T1000 (cell line): ENCODE measurements around the gene NUDC.
"Not testable (repeated sequence)": the region's sequence is repeated elsewhere in the genome, so short reads cannot be mapped to it uniquely, and the experiment has no call there.

ENCODE experiments used
- DNase-seq: peaks from one replicate; lab custom pipeline; 2025; ENCODE audit warnings: mixed read lengths; lab: John Stamatoyannopoulos, UW

Gene NUDC

DNA sequence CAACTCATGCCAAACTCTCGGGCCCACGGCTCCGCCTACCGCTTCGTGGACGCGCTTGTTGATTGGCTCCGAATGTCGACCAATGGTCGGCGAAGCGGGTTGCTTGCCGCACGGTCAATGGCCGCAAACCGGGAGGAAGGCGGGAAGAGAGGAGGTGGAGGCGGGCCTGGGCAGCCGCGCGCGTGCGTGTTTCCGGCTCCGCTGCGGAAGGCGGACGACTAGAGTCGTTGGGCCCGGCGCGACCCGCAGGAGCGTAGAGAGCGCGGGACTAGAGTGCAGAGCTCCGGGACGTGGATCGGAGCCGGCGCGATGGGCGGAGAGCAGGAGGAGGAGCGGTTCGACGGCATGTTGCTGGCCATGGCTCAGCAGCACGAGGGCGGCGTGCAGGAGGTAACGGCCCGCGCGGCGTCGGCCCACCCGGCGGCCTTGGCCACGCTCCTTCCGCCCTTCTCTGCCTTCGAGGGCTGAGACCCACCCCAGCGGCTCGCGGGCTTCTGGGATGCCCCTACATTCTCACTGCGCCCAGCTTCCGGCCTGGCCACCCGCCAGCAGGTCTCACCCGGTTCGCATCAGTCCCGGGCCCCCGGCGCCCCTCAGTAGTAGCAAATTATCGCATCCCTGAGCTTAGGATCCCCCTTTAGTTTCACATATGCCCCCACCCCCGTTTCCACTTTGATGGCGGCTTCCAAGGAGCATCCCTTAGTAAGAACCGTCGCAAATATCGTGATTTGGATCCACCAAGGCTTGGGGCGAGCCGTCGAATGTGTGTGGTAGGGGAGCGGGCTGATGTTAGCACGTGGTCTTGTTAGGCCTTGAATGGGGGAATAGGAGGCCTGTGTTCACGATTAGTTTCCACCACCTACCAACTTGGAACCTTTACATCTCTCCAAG is at the start of gene NUDC:
NUDC (plus strand) TSS at position 204 of the 891 bp plus-strand sequence; CDS start at position 310, 106 bp downstream.
- DNase-seq, result peak; percentile 96

DNA sequence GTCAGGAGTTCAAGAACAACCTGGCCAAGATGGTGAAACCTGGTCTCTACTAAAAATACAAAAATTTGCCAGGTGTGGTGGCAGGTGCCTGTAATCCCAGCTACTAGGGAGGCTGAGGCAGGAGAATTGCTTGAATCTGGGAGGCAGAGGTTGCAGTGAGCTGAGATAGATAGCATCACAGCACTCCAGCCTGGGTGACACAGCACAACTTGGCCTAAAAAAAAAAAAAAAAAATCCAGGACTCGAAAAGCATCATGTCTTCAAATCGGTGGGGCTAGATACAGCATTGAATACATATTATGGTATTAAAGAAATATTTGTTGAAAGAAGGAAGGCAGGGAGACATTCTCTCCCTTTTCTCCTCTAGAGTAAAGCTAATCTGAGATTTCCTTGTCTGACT is 48.4 kb upstream of the NUDC start:
- DNase-seq, result not testable (repeated sequence)

DNA sequence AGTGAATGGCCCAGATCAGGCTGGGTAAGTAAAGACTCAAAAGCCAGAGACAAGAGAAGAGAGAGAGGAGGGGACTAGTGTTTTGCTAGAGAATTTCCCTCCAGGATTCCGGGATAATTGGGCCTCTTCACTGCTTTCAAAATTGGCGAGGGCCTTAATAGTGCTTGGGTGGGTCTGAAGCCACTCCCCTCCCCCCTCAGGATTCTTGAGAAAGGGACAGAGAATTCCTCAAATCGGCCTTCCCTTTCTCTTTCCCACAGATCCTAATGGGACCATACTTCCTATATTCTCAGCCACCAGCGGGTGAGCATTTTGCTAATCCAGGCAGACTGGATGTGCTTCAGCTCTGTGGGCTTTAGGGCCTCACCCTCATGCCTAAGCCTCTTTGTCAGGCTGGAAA is 46.6 kb upstream of the NUDC start:
- no peak for DNase-seq

DNA sequence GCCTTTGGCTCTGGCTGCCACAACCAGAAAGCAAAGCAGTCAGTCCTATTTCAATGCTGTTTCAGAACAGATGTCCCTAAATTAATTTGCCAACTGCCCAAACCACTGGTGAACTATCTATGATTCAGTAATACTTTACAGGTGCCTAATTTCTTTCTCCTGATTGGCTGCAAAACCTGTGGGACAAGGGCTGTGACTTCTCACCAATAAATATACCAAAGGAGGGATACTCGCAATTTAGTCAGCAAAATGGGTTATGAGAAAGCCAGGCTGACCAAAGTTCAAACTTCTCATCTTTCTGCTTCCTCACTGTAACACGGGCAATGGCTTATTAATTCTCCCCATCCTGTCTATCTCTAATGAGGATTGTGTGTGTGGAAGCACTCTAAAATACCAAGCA is 44.2 kb upstream of the NUDC start:
- DNase-seq, result no peak

DNA sequence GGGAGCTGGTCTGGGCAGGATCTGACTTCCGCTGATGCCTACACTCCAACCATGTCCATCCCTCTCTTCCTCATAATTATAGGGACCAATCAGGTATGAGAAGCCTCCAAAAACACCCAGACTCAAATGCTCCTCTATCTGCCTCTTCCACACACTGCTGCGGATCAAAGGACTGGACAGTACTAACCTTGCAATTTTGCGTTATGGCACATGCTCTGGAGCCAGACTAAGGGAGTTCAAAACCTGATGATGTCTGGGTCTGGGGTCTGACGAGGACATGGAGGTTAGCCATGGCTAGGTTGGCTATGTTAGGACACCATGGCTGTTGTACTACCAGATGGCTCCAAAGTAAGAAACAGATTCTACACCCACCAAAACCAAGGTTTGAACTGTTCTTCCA is 41.8 kb upstream of the NUDC start:
- no peak for DNase-seq

DNA sequence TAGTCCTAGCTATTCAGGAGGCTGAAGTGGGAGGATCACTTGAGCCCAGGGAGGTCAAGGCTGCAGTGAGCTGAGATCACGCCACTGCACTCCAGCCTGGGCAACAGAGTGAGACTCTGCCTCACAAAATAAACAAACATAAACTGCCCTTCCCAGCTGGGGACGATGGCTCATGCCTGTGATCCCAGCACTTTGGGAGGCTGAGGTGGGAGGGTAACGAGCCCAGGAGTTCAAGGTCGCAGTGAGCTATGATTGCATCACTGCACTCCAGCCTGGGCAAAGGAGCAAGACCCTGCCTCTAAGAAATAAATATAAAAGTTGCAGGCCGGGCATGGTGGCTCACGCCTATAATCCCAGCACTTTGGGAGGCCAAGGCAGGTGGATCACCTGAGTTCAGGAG is 39.9 kb upstream of the NUDC start:
- not testable (repeated sequence) for DNase-seq

DNA sequence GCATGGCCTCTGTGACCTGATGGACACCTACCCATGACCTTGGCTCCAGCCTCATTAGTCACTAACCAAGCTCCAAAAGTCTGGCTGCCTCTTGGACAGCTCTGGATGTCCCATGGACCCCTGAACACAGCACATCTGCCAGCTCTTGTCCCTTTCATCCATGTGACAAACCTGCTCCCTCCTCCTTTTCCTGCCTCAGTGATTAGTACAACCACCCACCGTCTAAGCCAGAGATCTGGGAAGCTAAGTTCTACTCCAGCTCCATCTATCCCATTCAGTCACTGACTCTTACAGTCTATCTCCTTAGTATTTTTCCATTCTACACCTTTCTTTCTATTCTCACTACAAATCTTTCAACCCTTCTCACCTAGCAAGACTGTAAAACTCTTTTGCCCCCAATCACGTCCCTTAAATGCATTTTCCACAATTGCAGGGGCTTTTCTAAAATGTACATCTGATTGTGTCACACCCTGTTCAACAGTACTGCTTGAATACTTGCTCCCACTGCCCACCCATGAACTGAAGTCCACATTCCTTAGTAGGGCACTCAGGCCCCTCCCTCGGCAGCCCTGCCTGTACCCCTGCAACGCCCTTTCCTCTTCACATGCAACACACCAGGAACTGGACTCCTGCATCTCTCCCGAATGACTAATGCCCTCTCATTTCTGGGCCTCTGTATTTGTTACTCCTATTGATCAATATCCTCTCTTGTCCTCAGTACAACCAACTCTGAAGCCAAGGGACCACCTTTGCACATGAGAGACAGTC is 38.7 kb upstream of the NUDC start:
- no peak for DNase-seq

DNA sequence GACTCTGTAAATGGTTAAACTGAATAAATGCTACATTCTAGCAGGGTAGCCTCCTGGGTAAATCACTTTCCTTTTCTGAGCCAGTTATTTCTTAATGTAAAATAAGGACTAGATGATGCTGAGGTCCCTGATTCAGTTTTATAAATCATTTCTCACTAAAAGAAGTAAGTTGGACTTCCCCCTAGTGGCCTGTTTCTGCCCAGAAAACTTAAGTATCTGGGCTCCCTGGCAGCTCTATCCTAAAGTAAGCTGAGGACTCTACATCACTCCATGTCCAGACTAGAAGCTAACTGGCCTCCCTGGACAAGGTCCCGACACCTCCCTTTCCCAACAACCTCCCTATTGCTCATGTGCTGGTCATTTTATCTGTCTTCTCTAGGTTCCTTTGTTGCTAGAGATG is 34.4 kb upstream of the NUDC start:
- DNase-seq, result no peak

DNA sequence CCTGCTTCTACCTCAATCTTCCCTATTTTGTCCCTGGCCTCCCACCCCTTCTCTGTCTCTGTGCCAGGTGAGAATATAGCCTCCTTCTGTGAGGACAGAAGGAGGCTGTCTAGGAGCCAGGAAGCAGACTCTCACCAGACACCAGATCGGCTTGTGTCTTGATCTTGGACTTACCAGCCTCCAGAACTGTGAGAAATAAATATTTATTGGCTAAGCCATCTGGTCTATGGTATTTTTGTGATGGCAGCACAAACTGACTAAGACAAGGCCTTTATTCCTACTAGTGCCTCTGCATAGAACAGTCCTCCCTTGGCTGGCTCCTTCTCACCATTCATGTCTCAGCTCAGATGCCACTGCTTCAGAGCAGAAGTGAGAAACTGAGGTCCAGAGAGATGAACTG is 33.3 kb upstream of the NUDC start:
- no peak for DNase-seq

DNA sequence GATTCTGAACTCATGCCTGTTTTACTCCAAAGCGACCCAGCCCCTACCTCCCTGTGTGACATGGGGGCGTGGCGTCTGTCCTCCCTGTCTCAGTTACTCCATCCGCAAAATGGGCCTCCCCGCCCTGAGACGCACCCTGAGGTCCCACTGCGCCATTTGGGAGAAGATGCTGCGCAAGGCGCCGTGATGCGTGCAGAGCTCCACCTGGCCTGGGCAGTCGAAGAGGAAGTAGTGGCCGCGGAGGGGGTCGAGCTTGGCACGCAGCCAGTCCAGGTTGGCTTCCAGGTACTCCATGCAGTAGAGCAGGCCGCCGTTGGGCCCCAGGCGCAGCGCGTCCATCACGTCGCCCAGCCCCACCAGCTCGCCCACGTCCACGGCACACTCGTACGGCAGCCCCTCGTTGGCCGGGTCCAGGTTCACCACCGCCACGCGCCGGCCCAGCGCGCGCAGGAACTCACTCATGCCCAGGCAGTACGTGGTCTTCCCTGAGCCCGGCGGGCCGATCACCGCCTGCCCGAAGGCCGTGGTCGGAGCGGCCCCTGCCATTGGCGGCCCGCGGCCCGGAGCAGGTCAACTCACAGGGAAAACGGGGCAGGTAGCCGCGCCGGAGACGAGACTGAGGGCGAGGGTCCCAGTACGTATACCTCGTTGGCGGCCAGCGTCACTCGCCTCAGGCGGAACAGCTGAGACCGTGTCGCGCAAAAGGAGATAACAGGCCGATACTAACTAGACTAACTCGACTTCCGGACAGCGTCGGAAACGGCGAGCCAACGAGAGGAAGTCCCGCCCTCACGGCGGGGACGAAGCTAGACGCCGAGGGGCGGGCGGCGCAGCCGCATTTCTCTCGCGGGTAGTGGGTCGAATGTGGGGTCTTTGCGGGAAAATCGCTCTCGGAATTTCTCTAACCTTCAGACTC is 31.7 kb upstream of the NUDC start, which contains the start of gene GPN2:
GPN2 (minus strand) TSS at position 733 of the 916 bp plus-strand sequence; CDS start at position 546, 187 bp downstream.
- peak; percentile 40 for DNase-seq

DNA sequence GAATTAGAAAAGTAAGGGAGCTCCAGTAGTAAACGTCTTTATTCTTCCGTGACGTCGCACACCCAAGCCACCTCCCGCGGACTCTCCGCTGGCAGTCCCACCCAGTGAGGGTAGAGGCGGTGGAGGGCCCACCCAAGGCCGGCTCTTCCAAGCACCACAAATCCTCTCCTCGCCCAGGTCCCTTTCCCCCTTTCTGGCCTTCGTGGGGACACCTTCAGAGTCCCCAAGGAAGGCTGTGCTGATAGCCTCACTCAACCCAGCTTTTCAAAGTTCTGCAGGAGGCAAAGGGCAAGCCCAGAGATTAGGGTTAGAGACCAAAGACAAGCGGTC is 31.1 kb upstream of the NUDC start:
- DNase-seq, result no peak

DNA sequence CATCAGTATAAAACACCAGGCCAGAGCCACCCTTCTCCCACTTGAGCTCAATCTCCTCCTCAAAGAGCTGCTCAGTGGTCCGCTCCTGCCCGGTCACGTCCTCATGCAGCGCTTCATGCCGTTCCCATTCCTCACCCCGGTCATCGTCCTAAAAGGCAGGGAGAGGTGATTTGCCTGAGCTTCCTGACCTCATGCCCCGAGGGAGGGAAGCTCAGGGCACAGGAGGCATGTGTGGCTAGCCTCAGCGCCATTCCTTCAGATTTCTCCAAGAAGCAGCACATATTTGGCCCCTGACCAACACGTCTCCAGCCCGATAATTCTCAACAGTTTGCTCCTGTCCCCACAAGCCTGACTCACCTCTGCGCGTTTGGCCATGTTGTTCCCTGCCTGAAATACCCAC is 27.3 kb upstream of the NUDC start:
- DNase-seq, result no peak

DNA sequence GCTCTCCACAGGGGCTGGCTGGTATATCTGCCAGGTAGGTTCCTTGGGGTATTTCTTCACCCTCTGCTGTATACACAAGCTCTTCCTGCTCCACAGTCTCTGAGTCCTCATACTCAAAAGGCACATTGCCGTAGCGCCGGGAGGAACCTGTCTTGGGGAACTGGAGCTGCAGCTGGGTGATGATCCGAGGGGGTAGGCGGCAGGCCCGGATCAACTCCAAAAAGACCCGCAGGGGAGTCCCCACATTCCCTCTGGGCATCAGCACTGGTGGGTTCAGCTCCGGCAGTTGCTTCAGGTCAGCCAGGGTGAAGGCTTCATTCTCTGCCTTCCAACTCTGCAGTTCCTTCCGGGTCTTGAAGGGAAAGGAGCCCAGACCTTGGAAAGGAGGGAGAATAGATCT is 24.2 kb upstream of the NUDC start:
- DNase-seq, result no peak

DNA sequence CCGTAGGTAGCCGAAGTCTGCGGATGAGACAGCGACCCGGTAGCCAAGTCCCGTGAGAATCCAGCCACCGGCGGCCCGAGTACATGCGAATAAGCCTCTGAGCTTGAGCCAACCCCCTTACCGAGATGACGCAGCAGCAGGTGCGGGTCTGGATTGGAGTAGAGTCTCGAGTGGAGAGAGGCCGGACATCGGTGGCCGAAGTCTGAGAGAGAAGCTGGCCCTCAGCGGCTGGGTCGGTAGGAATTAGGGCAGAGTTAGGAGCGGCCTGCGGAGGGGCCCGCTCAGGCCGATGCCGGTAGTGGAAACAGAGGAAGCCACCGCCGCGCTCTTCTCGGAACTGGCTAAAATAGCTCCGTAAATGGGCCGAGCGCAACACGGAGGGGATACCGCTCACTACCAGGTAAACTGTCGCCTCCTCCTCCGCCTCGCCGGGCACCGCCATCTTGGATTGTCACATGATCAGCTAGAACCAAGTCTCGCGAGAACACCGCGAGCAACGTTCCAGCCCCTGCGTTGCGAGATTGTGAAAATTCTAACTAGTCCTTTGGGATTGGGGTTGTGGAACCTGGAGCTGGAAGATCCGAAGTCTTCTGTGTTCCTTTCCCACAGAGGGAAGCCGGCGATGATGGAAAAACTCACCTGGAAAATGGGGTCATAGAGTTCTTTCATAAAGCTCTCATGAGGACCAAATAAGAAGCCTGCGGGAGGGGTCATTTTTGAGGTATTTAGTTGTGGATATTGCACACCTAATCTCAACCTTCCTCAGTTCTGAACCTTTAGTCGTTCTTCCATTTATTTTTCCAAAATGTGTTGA is 21.3 kb upstream of the NUDC start, which contains the start of gene GPATCH3:
GPATCH3 (minus strand) TSS at position 467 of the 814 bp plus-strand sequence; CDS start at position 442, 25 bp downstream.
- DNase-seq, result peak; percentile 89

DNA sequence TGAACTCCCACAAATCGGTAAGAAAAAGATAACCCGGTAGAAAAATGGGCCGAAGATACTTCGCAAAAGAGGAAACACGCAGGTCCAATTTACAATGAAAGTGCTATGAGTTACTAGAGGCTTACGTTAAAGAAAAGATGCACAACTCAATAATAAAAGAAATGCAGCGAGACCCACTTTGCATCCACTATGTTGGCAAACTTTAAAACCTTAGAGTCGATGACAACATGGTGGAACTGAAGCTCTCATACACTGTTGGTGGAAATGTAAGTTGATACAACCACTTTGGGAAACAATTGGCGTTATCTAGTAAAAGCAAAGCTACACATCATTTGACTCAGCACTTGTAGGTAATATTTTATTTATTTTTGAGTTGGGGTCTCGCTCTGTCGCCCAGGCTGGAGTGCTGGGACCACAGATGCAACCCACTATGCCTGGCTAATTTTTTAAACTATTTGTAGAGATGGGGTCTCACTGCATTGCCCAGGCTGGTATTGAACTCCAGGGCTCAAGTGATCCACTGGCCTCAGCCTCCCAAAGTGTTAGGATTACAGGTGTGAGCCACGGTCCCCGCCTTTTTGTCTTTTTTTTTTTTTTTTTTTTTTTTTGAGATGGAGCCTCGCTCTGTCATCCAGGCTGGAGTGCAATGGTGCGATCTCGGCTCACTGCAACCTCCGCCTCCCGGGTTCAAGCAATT is 20.6 kb upstream of the NUDC start:
- no peak for DNase-seq

DNA sequence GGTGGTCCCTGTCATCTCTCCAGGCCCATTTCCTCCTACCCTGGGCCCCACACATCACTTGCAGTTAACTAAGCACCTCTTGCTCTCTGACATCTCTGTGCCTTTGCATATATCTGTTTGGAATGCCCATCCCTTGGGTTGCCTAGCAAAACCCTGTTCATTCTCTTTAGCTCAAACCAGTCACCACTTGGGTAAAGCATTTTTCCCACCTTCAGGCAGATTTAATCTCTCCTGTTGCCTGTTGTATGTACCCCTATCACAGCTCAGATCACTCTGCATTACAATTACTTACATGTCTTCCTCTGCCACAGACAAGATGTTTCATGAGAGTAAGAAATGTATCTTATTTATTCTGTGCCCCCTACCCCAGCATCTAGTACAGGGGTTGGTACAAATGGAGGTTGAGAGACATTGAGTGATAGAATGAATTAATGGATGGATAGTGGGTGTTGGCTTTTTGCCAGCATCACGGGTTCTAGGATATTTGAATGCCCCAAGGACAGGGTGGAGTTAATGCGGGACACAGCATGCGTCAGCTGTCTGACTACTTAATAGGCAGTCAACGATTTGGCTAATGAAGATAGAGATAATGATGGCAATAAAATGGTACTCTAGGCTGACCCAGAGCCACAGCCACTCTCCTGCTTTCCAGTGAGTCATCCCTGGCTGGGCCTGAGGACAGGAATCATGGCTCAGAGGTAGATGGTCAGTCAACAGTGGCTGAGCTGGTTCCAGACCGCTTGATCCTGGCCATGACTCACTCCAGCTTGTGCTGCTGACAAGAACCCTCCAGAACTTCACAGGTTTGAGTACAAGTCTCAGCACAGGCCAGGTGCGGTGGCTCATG is 14.2 kb upstream of the NUDC start:
- peak; percentile 77 for DNase-seq

DNA sequence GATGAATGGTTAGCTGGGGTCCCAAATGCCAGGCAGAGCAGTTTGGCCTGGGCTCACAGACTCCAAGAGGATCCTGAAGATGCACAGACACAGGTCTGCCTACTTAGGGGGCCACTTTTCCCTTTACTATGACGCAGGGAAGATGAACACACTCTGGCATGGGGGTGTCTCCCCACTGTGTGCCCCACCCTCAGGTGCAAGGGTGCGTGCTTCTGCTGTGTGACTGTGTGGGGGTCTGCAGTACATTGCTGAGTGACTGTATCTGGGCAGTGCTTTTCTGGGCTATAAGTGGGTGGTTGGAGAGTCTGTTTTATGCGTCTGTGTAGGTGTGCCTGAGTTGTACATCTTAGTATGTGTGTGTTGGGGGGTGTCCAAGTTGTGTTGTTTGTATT is 11.6 kb upstream of the NUDC start:
- DNase-seq, result no peak

DNA sequence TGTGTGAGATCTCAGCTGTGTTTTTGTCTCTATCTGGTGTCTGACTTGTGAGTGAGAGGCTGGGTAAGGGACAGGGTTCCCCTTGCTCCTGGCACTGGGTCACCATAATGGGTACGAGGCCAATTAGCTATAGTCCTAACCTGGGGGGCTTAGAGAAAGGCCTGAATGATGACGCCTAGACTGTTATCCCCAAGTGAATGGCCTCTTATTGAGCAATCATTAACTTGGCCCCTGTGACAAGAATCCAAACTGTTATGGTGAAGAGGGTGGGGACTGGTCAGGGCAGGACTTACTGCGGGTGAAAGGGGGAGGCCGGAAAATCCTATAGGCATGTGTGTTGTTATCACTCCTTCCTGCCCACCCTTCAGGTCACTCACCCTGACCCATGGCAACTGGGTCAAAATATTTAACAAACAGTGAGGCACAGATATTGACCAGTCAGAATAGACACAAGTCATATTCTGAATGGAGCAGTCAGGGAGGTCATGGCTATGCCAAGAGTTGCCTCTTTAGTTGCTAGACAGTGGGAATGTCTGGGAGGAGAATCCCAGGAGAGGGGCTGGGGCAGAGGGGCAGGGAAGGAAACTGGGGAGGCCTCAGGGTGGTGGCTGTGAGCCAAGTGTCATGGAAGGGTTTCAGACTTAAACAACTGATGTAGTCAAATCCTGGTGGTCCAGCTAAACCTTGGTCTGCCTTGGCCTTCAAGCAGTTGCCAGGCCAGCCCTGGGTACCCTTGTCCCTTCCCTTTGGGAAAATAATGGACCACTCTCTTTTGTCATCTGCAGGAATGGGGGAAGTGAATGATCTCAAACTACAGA is 11.0 kb upstream of the NUDC start:
- DNase-seq, result no peak
